Lower leg skin (tissue), 4 donors: ENCODE data around the gene GSTP1. TPM values are rescaled to one million over a fixed set of nuclear protein-coding genes. Genes with fewer than 3 reads are reported as not detected.

Experiments used
- DNase-seq, 2 donors: peaks; one replicate each; pipeline ENCODE4 v3.0.0-alpha.2; 2019; ENCODE audit warnings: low spot score in 2 of 2
- H3K4me3 ChIP-seq: fragments of 200-600 bp; sonication (generic); 2 replicates; pipeline ENCODE4 v1.5.1; 2017; ENCODE audit warnings: mild to moderate bottlenecking, low read depth; ENCODE audit not compliant: poor library complexity, severe bottlenecking
- POLR2A ChIP-seq, 2 donors: fragments of 450-650 bp; IDR thresholded peaks; one replicate each; pipeline ENCODE4 v1.6.1; 2016 to 2017; ENCODE audit warnings: antibody characterized with exemption in 2 of 2, mild to moderate bottlenecking in 1 of 2, moderate library complexity in 1 of 2
- WGBS, 2 donors: methylation state at CpG; one replicate each; pipeline ENCODE4 v1.1.5; 2018; 5-methylcytosine and 5-hydroxymethylcytosine counted together
- intact Hi-C: fragments of 100-400 bp; cut with DNase I; formaldehyde crosslinking; loops from one replicate; pipeline ENCODE4 v1.15.0; 2023; ENCODE audit warnings: low total_unique reads
- total RNA-seq, 4 donors: library from RNA; depleted of rRNA; stranded (reverse); fragments of >200 nt; gene quantifications; one replicate each; pipeline ENCODE4 v1.1.0, GENCODE V29; 2016
- TF ChIP-seq, protein P1 (sequence below), 3 donors: fragments of 450-650 bp; IDR thresholded peaks; one replicate each; pipeline ENCODE4 v1.5.1; 2016; ENCODE audit warnings: antibody characterized with exemption in 3 of 3, mild to moderate bottlenecking in 3 of 3, moderate library complexity in 2 of 3

Gene GSTP1
- total RNA-seq, 4 donors from 2014 or later = 1,126 to 2,386 (median 2,019) TPM

DNA sequence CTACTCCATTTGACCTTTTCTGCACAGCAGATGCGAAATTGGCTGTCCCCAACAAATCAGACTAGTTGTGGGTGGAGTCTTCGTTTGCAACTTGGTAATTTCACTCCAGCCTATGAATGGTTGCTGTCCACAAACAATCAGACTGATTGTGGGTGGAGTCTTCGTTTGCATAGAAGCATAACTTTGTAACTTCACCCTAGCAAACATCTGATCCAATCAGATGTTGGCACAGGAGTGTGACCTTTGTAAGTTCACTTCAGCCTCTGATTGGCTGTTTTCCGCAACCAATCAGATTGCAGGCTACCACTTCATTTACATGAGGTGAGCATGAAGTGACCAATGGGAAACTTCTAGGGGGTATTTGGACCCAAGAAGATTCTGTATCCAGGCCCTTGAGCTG, 44.1 kb upstream of the GSTP1 start:
- no peak for TF ChIP-seq POLR2A (IDR thresholded peaks at IDR 0.05)
- TF ChIP-seq, protein P1, sequence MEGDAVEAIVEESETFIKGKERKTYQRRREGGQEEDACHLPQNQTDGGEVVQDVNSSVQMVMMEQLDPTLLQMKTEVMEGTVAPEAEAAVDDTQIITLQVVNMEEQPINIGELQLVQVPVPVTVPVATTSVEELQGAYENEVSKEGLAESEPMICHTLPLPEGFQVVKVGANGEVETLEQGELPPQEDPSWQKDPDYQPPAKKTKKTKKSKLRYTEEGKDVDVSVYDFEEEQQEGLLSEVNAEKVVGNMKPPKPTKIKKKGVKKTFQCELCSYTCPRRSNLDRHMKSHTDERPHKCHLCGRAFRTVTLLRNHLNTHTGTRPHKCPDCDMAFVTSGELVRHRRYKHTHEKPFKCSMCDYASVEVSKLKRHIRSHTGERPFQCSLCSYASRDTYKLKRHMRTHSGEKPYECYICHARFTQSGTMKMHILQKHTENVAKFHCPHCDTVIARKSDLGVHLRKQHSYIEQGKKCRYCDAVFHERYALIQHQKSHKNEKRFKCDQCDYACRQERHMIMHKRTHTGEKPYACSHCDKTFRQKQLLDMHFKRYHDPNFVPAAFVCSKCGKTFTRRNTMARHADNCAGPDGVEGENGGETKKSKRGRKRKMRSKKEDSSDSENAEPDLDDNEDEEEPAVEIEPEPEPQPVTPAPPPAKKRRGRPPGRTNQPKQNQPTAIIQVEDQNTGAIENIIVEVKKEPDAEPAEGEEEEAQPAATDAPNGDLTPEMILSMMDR (IDR thresholded peaks at IDR 0.05) = no peak
- 84 to 91% methylated on average over 4 of the region's 4 CpGs for WGBS, 2 donors
- no peak overlapping the region for H3K4me3 ChIP-seq
- intact Hi-C loops = no loop called here
- DNase-seq = no peak

DNA sequence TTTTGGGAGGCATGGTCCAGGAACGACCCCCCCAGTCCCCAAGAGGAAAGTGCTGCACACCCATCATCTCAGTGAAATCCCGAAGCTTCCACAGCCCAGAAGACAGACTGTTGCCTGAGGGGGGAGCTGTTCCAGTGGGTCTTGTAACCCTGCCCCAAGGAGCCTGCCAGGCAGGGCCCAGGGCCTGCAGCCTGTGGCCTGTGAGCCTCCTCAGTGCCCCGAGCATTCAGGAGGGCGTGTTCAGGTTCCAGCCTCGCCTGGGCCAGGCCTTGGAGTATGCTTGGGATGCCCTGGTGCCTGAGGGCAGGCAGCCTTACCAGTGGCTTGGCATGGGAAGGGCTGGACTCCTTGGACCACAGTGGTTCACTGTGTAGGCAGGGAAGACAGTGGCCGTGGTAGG, 42.4 kb upstream of the GSTP1 start:
- TF ChIP-seq POLR2A (IDR thresholded peaks at IDR 0.05) = no peak
- TF ChIP-seq, protein P1 (IDR thresholded peaks at IDR 0.05) = no peak

DNA sequence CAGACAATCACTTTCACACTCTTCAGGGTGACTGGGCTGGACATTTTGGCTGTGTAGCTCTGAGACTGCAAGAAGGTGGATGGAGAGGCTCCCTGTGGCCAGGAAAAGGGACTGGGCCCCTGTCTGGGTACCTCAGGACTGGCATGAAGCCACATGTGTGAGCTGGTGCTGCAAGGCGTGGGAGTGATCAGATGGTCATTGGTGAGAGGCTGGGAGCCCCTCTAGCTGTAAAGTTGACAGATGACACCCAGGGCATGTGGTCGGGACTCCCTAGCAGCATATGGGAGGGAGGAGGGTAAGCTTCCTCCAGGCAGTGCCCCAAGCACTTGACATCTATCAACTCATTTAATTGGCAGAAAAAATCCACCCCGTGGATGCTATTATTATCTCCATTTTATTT, 41.4 kb upstream of the GSTP1 start:
- 65 to 78% methylated on average over 3 of the region's 3 CpGs for WGBS, 2 donors
- DNase-seq = no peak
- TF ChIP-seq, protein P1 (IDR thresholded peaks at IDR 0.05) = no peak
- TF ChIP-seq POLR2A (IDR thresholded peaks at IDR 0.05) = no peak
- intact Hi-C loops = no loop called here
- H3K4me3 ChIP-seq = no peak overlapping the region

More for the DNA sequence above, 42.4 kb upstream of the GSTP1 start:
- WGBS, 2 donors = 80 to 85% methylated on average over 5 to 6 of the region's 6 CpGs
- DNase-seq = no peak
- no peak overlapping the region for H3K4me3 ChIP-seq
- intact Hi-C loops = no loop called here

DNA sequence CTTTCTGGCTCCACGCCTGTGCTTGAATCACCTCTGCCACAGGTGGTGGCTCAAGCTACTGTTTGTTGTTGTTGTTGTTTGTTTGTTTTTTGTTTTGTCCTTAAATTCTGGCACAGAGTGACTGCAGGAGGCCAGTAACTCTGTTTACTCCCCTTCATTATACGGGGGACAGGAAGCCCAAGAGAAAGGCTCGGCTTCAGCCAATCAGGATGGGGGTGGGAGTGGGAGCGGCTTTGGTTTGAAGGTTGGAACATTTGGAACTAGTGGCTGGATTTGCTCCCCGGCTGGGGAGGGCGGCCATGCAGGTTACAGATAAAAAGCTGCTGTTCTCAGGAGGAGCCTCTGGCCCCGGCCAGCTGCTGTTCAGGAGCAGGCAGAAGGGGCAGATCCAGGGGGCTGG, 40.6 kb upstream of the GSTP1 start:
- TF ChIP-seq, protein P1 (IDR thresholded peaks at IDR 0.05) = no peak
- TF ChIP-seq POLR2A (IDR thresholded peaks at IDR 0.05) = no peak
- intact Hi-C loops = no loop called here
- no peak overlapping the region for H3K4me3 ChIP-seq
- WGBS, 2 donors = 73 to 75% methylated on average over 6 of the region's 7 CpGs
- no peak for DNase-seq

DNA sequence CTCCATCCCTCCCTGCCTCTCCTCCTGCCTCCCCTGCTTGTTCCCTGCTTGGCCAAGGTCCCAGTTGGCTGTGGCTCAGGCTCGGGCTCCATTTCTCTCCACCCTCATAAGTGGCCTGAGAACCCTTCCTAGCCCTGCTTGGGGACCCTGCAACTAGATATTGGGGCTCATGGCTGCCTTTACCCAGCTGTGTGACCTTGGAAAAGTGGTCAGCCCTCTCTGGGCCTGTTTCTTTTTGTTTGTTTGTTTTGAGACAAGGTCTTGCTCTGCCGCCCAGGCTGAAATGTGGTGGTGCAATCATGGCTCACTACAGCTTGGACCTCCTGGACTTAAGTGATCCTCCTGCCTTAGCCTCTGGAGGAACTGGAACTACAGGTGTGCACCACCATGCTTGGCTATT, 40.0 kb upstream of the GSTP1 start:
- DNase-seq = no peak
- TF ChIP-seq, protein P1 (IDR thresholded peaks at IDR 0.05) = no peak
- no peak for TF ChIP-seq POLR2A (IDR thresholded peaks at IDR 0.05)
- intact Hi-C loops = no loop called here
- 67 to 71% methylated on average over 2 of the region's 2 CpGs for WGBS, 2 donors
- H3K4me3 ChIP-seq = no peak overlapping the region

DNA sequence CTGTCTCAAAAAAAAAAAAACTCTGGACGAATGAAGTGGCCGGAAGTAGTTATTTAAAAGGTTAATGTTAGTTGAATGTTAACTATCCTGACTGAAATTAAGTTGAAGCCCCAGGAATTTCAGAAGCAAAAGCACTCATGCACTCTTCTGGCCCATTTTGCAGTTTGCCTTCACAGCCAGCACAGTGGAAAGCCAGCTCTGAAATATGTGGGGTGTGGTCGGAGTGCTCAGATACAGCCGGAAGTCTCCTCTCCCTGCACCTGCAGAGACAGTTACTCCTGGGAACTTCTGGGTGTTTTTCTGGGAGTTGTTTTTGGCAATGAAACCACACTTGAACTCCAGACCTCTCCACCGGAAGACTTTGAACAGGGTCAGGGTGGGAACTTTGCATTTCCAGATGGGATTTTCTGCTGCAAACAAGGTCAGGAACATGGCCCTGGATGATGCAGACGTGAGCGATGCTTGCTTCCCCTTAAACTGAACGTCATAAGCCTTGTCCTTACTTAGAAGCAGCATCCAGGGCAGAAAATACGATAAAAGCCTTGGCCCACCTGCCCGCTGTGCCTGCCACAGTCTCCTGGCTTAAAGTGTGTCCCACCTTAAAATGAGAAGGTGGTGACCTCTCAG, 38.9 kb upstream of the GSTP1 start:
- WGBS, 2 donors = 54 to 57% methylated on average over 10 of the region's 10 CpGs
- no peak for DNase-seq
- TF ChIP-seq, protein P1 (IDR thresholded peaks at IDR 0.05) = no peak
- TF ChIP-seq POLR2A (IDR thresholded peaks at IDR 0.05) = no peak
- H3K4me3 ChIP-seq = no peak overlapping the region
- intact Hi-C loops = no loop called here
